ENCODE measurements around the gene RAP2A.

DNA sequence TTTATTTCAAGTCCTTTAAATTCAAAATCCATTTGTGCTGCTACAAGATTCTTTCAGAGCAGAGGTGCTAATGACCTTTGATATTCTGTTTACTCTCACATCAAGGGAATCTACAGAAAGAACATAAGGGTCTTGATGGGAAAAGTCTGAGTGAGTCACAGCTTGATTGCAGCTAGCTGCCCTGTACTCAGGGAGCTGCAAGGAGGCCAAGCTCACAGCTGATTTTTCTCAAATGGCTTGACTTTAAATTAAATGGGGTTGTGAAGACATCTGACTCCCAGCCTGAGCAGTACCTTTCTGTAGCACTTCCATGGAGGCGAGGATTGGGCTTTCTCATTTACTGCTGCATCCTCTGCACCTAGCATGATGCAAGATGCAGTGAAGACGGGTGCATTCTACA, 62.5 kb downstream of the RAP2A start:
- TF ChIP-seq, protein P1, sequence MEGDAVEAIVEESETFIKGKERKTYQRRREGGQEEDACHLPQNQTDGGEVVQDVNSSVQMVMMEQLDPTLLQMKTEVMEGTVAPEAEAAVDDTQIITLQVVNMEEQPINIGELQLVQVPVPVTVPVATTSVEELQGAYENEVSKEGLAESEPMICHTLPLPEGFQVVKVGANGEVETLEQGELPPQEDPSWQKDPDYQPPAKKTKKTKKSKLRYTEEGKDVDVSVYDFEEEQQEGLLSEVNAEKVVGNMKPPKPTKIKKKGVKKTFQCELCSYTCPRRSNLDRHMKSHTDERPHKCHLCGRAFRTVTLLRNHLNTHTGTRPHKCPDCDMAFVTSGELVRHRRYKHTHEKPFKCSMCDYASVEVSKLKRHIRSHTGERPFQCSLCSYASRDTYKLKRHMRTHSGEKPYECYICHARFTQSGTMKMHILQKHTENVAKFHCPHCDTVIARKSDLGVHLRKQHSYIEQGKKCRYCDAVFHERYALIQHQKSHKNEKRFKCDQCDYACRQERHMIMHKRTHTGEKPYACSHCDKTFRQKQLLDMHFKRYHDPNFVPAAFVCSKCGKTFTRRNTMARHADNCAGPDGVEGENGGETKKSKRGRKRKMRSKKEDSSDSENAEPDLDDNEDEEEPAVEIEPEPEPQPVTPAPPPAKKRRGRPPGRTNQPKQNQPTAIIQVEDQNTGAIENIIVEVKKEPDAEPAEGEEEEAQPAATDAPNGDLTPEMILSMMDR (IDR thresholded peaks at IDR 0.05; ENCODE audit: low read length), result no peak
- TF ChIP-seq EZH2 (optimal IDR thresholded peaks at IDR 0.05; ENCODE audit: low read depth, low read length), result no peak
